Keratinocyte (primary cell): ENCODE results near the gene ADAMTS10.
"Not testable (repeated sequence)": the region's sequence is repeated elsewhere in the genome, so short reads cannot be mapped to it uniquely, and the experiment has no call there.

Source experiments
- EZH2 ChIP-seq: IDR thresholded peaks from one replicate; pipeline ENCODE4 v1.6.1; 2012; ENCODE audit warnings: inconsistent platforms, mild to moderate bottlenecking, low read length, moderate library complexity
- TF ChIP-seq, protein P1 (sequence below), 3 experiments: IDR thresholded peaks in 1 of 3; conservative IDR thresholded peaks in 1 of 3; optimal IDR thresholded peaks in 1 of 3; 2 replicates in 2 of 3; 3 replicates in 1 of 3; pipeline versions ENCODE3 to v1.5.1; 2011; ENCODE audit warnings: low read length in 3 of 3, mild to moderate bottlenecking in 3 of 3, moderate library complexity in 2 of 3, control low read depth in 1 of 3, inconsistent platforms in 1 of 3; ENCODE audit not compliant: insufficient read depth in 2 of 3; ENCODE audit errors: extremely low read depth in 1 of 3

GRCh38 chr19:8564866-8565265 is 45.6 kb downstream of the ADAMTS10 start:
- TF ChIP-seq, protein P1, sequence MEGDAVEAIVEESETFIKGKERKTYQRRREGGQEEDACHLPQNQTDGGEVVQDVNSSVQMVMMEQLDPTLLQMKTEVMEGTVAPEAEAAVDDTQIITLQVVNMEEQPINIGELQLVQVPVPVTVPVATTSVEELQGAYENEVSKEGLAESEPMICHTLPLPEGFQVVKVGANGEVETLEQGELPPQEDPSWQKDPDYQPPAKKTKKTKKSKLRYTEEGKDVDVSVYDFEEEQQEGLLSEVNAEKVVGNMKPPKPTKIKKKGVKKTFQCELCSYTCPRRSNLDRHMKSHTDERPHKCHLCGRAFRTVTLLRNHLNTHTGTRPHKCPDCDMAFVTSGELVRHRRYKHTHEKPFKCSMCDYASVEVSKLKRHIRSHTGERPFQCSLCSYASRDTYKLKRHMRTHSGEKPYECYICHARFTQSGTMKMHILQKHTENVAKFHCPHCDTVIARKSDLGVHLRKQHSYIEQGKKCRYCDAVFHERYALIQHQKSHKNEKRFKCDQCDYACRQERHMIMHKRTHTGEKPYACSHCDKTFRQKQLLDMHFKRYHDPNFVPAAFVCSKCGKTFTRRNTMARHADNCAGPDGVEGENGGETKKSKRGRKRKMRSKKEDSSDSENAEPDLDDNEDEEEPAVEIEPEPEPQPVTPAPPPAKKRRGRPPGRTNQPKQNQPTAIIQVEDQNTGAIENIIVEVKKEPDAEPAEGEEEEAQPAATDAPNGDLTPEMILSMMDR (optimal IDR thresholded peaks at IDR 0.05 in 1 of 3, IDR thresholded peaks at IDR 0.05 in 1 of 3, conservative IDR thresholded peaks at IDR 0.05 in 1 of 3; ENCODE audit: extremely low read depth in 1 of 3, insufficient read depth in 2 of 3, low read length in 3 of 3): not testable (repeated sequence)
- not testable (repeated sequence) for TF ChIP-seq EZH2
